EH (cell line): ENCODE results near the gene GLG1.
"Not testable (repeated sequence)": the region's sequence is repeated elsewhere in the genome, so short reads cannot be mapped to it uniquely, and the experiment has no call there.

Experiments
- DNase-seq: peaks from one replicate; pipeline ENCODE4 v3.0.0-alpha.2; 2015; ENCODE audit warnings: low read depth

The GLG1 gene

GRCh38 chr16:74407362-74407705, 199.6 kb downstream of the GLG1 start:
- peak; percentile 20 for DNase-seq

DNA sequence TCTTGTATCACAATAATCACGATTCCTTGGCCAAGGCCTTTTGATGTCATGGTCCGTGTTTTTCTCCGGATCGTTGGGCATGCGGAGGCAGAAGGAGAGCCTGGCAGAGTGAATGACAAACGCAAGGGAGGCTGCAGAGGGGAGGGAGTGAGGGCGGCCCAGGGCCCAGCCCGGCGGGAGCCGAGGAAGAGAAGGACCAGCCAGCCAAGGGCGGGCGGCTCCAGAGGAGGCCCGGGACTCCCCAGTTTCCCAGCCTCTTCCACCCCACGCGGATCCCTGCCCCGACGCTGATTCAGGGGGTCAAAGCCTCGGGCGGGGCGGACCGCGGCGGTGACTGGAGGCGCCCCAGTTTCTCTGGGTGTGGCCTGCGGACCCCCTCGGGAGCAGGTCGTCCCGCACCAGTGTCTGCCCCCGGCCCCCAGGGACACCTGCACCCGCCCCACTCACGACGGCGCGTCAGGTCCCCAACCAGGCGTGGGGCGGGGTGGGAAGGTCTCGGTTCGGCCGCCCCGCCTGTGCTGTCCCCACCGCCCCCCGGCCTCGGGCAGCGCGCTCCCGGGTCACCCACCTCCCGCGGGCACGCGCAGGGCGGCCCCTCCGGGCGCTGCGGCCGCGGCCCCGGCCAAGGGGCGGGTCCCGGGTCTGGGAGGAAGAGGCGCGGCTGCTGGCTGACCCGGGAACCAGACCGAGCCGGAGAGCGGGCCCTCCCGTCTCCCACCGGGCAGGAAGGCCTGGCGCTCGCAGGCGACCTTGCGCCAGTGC, 200.1 kb downstream of the GLG1 start:
- not testable (repeated sequence) for DNase-seq

- not testable (repeated sequence) for DNase-seq
Measured at GRCh38 chr16:74404148-74404933, 202.6 kb downstream of the GLG1 start.

GRCh38 chr16:74400238-74400637, 206.7 kb downstream of the GLG1 start:
- not testable (repeated sequence) for DNase-seq

- not testable (repeated sequence) for DNase-seq
Measured at GRCh38 chr16:74398212-74398895, 208.6 kb downstream of the GLG1 start.
